SIG-M5 treated with dmso at 0.1 percent for 504 hours (cell line): ENCODE measurements around the gene AKAP6.

Experiments used
- DNase-seq: peaks from one replicate; lab custom pipeline; 2025; ENCODE audit not compliant: unreplicated experiment; lab: John Stamatoyannopoulos, UW

The AKAP6 gene

GRCh38 chr14:32650665-32651064 is 321.6 kb downstream of the AKAP6 start:
- no peak for DNase-seq

DNA sequence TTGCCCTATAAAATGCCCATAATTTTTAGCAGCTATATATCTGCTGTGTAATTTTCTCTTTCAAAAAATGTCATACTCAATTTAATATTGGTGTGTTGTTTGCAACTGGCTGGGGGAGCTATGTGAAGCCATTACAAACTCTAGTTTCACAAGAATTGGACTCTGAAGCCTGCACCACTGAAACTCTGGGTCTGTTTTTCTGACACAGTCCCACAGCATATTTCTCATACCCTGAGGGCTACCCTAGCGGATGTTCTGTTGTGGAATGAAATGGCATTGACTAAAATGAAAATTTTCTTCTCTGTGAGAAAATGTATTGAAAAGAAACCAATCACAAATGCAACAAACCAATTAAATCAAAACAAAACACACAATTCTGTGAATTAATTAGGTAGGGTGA is 325.0 kb downstream of the AKAP6 start:
- DNase-seq = no peak

- no peak for DNase-seq
Observed at GRCh38 chr14:32656601-32657000, 327.5 kb downstream of the AKAP6 start.

- peak; percentile 82 for DNase-seq
Observed at GRCh38 chr14:32657081-32657480, 328.0 kb downstream of the AKAP6 start.

GRCh38 chr14:32661216-32661615 is 332.1 kb downstream of the AKAP6 start:
- DNase-seq = no peak

DNA sequence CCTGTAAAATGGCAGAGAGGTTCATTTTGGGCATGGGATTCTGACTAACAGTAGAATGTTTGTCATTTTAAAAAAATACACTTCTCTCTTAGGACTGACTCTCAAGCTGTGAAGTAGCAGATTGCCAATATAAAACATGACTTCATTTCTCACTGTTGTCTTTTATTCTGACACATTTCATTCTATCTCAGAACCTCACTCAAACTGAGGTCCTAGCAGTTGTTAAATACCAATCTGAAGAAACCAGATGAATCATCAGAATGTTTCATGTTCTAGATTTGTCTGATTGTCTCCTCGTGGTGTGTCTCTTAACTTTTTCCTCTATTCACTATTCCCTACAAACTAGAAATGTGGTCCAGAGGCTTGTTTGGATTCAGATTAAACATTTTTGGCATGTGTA is 333.1 kb downstream of the AKAP6 start:
- no peak for DNase-seq

- DNase-seq = no peak
Observed at GRCh38 chr14:32666308-32666707, 337.2 kb downstream of the AKAP6 start.

GRCh38 chr14:32667287-32667686 is 338.2 kb downstream of the AKAP6 start:
- no peak for DNase-seq

GRCh38 chr14:32667791-32668190 is 338.7 kb downstream of the AKAP6 start:
- peak; percentile 17 for DNase-seq

DNA sequence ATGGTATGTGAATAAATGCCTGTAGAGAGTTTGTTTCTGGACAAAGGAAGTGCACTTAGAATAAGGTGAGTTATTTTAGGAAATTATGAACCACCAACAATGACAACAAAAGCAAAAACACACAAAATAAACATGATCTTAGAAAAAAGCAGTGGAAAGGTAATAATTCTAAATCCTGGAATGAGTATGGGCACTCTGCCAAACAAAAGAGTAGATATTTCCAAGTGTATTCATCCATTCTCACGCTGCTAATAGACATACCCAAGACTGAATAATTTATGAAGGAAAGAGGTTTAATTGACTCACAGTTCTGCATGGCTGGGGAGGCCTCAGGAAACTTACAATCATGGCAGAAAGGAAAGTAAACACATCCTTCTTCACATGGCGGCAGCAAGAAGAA is 340.3 kb downstream of the AKAP6 start:
- no peak for DNase-seq

- DNase-seq = no peak
Observed at GRCh38 chr14:32675433-32675832, 346.3 kb downstream of the AKAP6 start.

- no peak for DNase-seq
Observed at GRCh38 chr14:32677129-32677780, 348.2 kb downstream of the AKAP6 start.

- DNase-seq = no peak
Observed at GRCh38 chr14:32678088-32678487, 349.0 kb downstream of the AKAP6 start.

- no peak for DNase-seq
Observed at GRCh38 chr14:32679927-32680612, 351.0 kb downstream of the AKAP6 start.

DNA sequence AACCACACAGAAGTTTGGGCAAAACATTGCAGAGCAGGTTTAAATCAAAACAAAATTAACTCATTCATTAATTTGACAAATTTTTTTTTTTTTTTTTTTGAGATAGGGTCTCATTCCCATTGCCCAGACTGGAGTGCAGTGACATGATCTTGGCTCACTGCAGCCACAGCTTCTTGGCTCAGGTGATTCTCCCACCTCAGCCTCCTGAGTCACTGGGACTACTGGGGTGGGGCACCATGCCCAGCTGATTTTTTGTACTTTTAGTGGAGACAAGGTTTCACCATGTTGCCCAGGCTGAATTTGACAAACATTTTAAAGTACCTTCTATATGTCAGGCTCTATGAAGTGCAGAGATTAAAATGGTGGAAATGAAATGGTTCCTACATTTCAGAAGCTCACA is 352.5 kb downstream of the AKAP6 start:
- no peak for DNase-seq

- no peak for DNase-seq
Observed at GRCh38 chr14:32682214-32682613, 353.1 kb downstream of the AKAP6 start.

- DNase-seq = no peak
Observed at GRCh38 chr14:32683679-32684078, 354.6 kb downstream of the AKAP6 start.

DNA sequence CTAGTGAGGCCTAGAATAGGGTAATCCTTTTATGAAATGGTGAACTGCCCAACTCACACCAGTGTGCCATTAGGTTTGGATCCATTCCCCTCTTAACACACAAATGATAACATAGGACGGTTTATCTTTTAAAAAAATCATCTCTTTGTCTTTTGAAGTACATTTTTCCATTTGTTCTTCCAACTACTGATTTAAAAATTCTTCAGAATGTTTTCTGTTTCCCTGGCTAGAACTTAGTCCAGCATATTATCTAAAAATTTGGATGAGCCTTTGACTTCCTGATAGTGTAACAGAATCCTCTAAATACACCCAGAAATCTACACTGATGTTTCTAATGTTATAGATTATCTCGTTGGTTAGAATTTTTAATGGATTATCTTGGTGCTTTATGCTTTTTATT is 359.8 kb downstream of the AKAP6 start:
- no peak for DNase-seq

- no peak for DNase-seq
Observed at GRCh38 chr14:32692441-32692840, 363.3 kb downstream of the AKAP6 start.

DNA sequence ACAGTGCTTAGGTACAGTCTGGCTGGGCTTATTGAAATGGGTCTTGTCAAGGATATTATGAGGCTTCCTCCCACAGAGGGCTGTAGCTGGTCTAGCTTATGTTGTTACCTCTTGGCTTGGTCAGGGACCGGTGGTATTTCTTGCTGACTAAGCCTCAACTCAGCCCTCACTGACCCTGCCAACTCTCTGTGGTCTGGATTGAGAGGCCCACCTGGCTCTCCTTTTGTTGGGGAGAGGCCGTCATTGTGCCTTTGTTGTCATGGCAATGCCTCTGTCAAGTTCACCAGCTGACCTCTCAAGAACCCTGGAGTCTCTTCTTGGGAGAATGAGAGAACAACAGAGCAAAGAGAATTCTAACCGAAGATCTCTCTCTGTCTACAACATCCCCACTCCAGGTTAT is 364.0 kb downstream of the AKAP6 start:
- DNase-seq = no peak

DNA sequence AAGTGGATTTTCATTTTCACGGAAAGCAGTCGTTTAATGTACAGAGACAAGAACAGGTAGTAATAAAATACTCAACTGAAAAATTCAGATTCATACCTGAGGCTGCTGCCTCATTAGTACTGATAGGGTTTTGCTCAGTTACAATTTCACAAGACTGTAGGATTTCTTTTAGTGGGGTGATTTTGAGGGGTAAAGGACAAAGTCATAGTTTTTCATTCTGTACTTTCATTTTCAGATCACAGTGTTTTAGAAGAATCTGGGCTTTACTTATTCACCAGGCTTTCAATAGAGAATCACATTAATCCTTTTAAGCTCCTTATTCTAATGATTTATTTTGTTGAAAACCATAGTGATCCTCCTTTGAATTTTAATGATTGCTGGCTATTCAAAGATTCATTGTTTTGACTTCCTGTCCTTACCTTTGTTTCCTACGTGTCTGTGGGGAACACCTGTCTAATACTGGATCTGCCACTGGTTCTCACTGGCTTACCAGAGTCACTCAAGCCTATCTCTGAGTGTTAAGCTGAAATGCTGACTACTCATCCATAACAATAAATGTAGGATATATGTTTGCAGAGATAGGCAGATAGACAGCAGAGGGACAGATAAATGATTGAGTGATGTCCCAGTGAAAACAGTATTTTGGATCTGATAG is 365.8 kb downstream of the AKAP6 start:
- DNase-seq = no peak

DNA sequence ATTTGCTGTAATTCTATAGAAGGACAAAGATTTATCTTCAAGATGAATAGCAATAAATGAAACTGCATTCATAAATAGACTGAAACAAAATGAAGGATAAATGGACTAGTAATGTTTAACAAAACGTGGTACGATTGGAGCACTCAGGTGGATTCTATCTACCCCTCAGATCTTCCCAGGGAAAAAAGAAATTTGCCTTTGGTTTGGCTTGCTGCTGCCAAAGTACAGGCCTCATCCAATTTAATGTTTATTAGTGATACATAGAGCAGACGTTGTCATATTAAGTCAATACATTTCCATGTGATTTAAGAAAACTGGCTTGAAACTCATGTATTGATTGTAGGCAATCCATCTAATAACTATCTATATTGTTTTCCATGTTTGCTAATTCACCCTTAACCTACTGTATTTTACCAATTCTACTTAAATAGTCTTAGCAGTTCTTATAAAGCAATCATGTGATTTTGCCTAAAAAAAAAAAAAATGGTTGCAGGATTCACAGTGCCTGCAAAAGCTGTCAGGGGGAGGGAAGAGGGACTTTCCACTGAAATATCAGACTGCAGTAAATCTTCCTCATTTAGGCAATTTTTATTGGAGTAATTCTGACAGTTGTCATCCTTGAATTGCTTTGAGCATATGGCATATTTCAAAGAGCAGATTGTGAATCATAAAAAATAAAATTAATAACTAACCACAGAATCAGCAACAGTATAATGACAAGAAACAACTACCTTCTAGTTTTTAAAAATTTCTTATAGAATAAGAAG is 367.4 kb downstream of the AKAP6 start:
- DNase-seq = no peak
